Activated CD8-positive, alpha-beta T cell treated with anti-CD3 and anti-CD28 coated beads for 36 hours (primary cell): ENCODE measurements around the gene ARHGAP32. TPM values are rescaled to one million over a fixed set of nuclear protein-coding genes. Genes with fewer than 3 reads are reported as not detected.
A peak's percentile ranks its signal among the peaks of the same experiment; 100 is the strongest.

Experiments
- ATAC-seq: fragments of 200-7000 bp; cut with Tn5 transposase; one replicate; pipeline ENCODE4 v1.10.0; 2021; ENCODE audit warnings: mild to moderate bottlenecking, moderate library complexity
- CTCF ChIA-PET: fragments of 350-600 bp; sonication (Branson Sonifier 250); formaldehyde crosslinking; loops from one replicate; lab custom pipeline; 2021; ENCODE audit warnings: antibody characterized with exemption; lab: Charles Lee
- POLR2A ChIA-PET: fragments of 350-600 bp; sonication (Branson Sonifier 250); formaldehyde crosslinking; loops from one replicate; lab custom pipeline; 2021; ENCODE audit warnings: antibody characterized with exemption; lab: Charles Lee
- DNase-seq: peaks from one replicate; pipeline ENCODE4 v3.0.0-alpha.2; 2020
- H3K27ac Mint-ChIP-seq: one replicate; pipeline ENCODE4 v1.8.0; 2021; ENCODE audit warnings: mild to moderate bottlenecking, mixed read lengths
- H3K27me3 Mint-ChIP-seq: one replicate; pipeline ENCODE4 v1.8.0; 2021; ENCODE audit warnings: mixed read lengths
- H3K36me3 Mint-ChIP-seq: one replicate; pipeline ENCODE4 v1.8.0; 2021; ENCODE audit warnings: low read depth, mixed read lengths
- H3K4me1 Mint-ChIP-seq: one replicate; pipeline ENCODE4 v1.8.0; 2021; ENCODE audit warnings: low read depth, mixed read lengths
- H3K4me3 Mint-ChIP-seq: one replicate; pipeline ENCODE4 v1.8.0; 2021; ENCODE audit warnings: mild to moderate bottlenecking, moderate library complexity, mixed read lengths
- H3K9me3 Mint-ChIP-seq: one replicate; pipeline ENCODE4 v1.8.0; 2021; ENCODE audit warnings: mixed read lengths
- intact Hi-C: fragments of 100-400 bp; cut with micrococcal nuclease; formaldehyde crosslinking; loops from one replicate; pipeline ENCODE4 v1.10.0; 2022
- total RNA-seq, 2 experiments: library from RNA; stranded (reverse); gene quantifications; one replicate each; pipeline ENCODE4 v1.2.3, GENCODE V29; 2021
- TF ChIP-seq, protein P1 (sequence below): fragments of 200-600 bp; IDR thresholded peaks from one replicate; pipeline ENCODE4 v1.8.0; 2022; ENCODE audit warnings: antibody characterized with exemption, mild to moderate bottlenecking

Gene ARHGAP32
- total RNA-seq, 2 experiments from 2014 or later, result 6.6 to 6.7 TPM

DNA sequence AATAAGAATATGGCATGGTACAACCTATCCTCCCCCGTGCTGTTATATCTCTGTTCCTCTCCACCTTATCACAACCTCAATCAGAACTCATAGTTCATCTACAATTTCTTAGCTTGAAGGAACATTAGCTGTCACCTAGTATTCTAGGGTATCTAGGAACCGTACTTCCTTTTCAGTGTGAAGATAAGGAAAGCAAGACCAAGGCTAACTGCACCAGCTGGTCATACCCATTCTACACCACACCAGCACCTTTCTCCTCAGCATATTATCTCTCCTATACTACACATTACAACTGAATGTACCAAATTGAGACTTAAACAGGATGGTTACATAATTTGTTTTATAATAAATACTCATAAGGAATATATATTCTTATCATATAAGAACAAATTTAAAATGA is 73.1 kb downstream of the ARHGAP32 start:
- intact Hi-C loops, result loop anchor here (5.0 to 10.0 kb wide), 2 partner anchors 163 to 626 kb away; no protein-coding TSS in a partner anchor
- DNase-seq (no peak), ATAC-seq (no peak)
- H3K27ac Mint-ChIP-seq, result no peak overlapping the region
- H3K36me3 Mint-ChIP-seq, result peaks cover 2% of the 10 kb centered on the region
- POLR2A ChIA-PET, result no interaction called here
- peaks cover 2% of the 10 kb centered on the region for H3K4me1 Mint-ChIP-seq
- H3K27me3 Mint-ChIP-seq, result no peaks in the 10 kb centered on the region
- TF ChIP-seq, protein P1, sequence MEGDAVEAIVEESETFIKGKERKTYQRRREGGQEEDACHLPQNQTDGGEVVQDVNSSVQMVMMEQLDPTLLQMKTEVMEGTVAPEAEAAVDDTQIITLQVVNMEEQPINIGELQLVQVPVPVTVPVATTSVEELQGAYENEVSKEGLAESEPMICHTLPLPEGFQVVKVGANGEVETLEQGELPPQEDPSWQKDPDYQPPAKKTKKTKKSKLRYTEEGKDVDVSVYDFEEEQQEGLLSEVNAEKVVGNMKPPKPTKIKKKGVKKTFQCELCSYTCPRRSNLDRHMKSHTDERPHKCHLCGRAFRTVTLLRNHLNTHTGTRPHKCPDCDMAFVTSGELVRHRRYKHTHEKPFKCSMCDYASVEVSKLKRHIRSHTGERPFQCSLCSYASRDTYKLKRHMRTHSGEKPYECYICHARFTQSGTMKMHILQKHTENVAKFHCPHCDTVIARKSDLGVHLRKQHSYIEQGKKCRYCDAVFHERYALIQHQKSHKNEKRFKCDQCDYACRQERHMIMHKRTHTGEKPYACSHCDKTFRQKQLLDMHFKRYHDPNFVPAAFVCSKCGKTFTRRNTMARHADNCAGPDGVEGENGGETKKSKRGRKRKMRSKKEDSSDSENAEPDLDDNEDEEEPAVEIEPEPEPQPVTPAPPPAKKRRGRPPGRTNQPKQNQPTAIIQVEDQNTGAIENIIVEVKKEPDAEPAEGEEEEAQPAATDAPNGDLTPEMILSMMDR, result no peak
- H3K9me3 Mint-ChIP-seq, result no peaks in the 10 kb centered on the region
- no peak overlapping the region for H3K4me3 Mint-ChIP-seq
- CTCF ChIA-PET, result interaction anchor here (1.2 to 2.7 kb wide), 4 partner anchors 19 to 576 kb away, joined by 3 to 70 read pairs (median 6); no protein-coding TSS in a partner anchor

DNA sequence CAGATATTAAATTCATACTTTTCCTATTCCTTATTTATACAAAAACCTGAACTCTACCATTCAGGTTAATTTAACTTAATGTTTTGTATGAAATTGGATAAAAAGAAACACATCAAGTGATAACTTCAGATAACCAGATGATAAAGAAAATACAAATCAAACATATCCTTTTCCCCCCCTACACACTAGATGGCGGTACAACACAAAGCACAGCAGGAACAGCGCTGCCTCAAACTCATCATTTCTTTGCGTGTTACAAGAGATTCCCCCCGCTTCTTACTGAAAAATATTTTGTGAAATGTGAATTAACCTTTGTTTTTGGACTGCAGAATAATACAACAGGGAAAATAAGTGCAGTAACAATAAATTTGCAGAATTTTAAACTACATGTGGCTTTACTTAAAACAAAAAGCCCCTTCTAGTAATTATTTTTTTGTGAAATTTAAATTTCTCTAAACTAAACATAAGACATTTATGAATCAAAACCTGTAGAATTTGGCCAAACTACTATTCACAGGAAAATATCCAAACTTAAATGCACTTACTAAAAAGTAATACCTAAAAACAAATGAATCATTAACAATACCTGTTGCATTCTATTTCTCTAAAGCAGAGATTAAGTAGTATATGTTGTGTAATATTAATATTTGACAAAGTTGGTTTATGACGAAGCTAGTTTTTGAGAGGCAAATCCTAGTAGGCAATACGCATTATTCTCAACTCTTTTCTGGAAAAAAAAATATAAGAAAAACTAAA is 74.4 kb downstream of the ARHGAP32 start:
- TF ChIP-seq, protein P1, result peak; percentile 91
- ChIA-PET CTCF (interaction anchor here (0.7 to 2.7 kb wide), 13 partner anchors 12 to 634 kb away, joined by 3 to 70 read pairs (median 3); no protein-coding TSS in a partner anchor), POLR2A (no interaction called here)
- Mint-ChIP-seq H3K4me1 (peaks cover 2% of the 10 kb centered on the region), H3K36me3 (no peaks in the 10 kb centered on the region), H3K27ac (no peak overlapping the region), H3K9me3 (no peaks in the 10 kb centered on the region), H3K27me3 (no peaks in the 10 kb centered on the region), H3K4me3 (no peak overlapping the region)
- ATAC-seq (no peak), DNase-seq (peak; percentile 49)
- intact Hi-C loops, result loop anchor here (1.0 to 10.0 kb wide), 3 partner anchors 165 to 627 kb away; no protein-coding TSS in a partner anchor

DNA sequence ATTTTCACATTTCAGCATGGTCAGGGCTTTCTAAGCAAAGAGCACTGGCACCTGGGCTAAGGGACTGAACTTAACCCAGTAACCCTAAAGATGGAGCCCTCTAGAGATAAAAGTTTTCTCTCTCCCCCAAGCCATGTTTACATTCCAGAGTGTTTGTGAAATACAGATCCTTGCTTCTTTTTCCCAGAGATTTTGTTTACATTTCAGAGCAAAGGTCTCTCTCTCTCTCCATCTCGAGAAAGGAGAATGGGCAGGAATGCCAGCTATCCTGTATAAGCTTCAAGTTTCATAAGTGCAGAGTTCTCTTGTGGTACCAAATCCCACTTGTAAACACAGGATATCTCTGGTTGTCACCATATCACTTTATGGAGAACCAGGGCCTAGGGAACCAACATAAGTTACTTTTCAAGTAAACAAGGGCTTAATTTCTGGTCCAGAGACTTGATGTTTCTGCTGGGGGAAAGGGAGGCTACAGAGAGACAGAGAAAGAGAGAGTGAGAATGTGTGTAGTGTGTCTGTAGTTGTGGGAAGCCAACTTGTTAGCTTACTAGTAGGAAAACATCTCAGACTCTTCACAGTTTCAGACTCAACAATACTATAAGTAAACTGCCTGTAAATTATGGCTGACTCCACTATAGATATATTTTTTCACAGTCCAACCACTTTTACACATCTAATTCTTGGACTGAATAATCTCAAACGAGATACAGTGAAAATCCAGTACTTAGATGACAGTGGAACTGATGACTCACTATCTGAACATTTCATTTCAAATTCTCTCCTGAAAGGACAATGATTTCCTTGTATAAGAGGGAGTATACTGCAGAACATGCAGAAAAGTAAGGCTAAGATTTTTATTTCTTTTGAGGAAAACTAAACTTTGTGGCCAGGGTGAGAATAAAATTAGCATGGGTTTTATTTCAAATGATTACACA is 76.2 kb downstream of the ARHGAP32 start:
- Mint-ChIP-seq H3K4me3 (no peak overlapping the region), H3K27me3 (no peaks in the 10 kb centered on the region), H3K4me1 (no peaks in the 10 kb centered on the region), H3K36me3 (no peaks in the 10 kb centered on the region), H3K9me3 (no peaks in the 10 kb centered on the region), H3K27ac (no peak overlapping the region)
- CTCF ChIA-PET, result interaction anchor here (1.4 kb wide), 1 partner anchor 216 kb away, joined by 8 read pairs; no protein-coding TSS in a partner anchor
- ATAC-seq (no peak), DNase-seq (no peak)
- TF ChIP-seq, protein P1, result no peak
- intact Hi-C loops, result loop anchor here (5.0 to 10.0 kb wide), 2 partner anchors 166 to 629 kb away; no protein-coding TSS in a partner anchor
- POLR2A ChIA-PET, result no interaction called here

DNA sequence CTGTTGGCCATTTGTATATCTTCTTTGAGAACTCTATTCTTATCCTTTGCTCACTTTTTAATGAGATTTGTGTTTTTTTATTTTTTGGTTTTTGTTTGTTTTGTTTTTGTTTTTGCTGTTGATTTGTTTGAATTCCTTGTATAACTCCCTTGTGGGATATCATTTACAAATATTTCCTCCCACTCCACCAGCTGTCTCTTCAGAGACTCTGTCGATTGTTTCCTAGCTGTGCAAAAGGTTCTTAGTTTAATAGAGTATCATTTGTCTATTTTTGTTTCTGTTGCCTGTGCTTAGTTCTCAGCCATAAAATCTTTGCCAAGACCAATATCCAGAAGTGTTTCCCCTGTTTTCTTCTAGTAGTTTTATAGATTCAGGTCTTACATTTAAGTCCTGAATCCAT is 82.4 kb downstream of the ARHGAP32 start:
- ChIA-PET POLR2A (no interaction called here), CTCF (no interaction called here)
- Mint-ChIP-seq H3K4me1 (no peaks in the 10 kb centered on the region), H3K9me3 (peaks cover 12% of the 10 kb centered on the region), H3K27ac (no peak overlapping the region), H3K4me3 (no peak overlapping the region), H3K27me3 (no peaks in the 10 kb centered on the region), H3K36me3 (no peaks in the 10 kb centered on the region)
- intact Hi-C loops, result loop anchor here (10.0 kb wide), 1 partner anchor 635 kb away; no protein-coding TSS in a partner anchor
- TF ChIP-seq, protein P1, result no peak
- ATAC-seq (no peak), DNase-seq (no peak)
